HG03575 (cell line): Measurements from ENCODE around the gene UNC5C.

ENCODE experiments used
- ATAC-seq: cut with Tn5 transposase; IDR thresholded peaks from one replicate; pipeline ENCODE4 v1.9.1; 2021; ENCODE audit not compliant: unreplicated experiment, insufficient number of reproducible peaks, low FRiP score; ENCODE audit errors: extremely low read depth

UNC5C gene

DNA sequence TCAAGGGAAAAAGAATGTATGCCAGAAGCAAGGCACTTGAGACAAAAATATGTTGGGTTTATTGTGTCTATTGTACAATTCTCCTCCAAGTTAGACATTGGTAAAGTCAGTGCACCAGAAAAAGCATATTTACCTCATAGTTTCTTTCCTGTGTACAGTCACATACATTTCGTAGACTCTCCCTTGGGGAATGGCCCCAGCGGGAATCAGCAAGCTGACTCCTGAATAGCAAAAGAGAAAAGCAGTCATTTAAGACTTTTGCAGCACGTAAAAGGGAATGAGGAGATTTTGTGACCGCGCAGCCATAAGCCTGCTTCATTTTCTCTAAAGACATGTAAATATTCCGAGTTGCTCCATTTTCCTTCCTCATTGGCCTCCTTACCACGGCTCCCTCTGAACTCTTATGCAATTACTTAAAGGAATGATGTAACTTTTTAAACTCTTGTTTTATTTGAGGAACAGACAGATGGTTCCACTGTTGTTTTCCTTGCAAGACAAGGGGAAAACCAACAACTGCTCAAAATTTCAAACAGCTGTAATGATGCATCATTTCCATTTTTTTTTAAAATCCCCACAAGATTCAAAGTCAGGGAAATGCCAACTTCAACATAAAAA lies 332.7 kb downstream of the UNC5C start:
- ATAC-seq, result no peak

DNA sequence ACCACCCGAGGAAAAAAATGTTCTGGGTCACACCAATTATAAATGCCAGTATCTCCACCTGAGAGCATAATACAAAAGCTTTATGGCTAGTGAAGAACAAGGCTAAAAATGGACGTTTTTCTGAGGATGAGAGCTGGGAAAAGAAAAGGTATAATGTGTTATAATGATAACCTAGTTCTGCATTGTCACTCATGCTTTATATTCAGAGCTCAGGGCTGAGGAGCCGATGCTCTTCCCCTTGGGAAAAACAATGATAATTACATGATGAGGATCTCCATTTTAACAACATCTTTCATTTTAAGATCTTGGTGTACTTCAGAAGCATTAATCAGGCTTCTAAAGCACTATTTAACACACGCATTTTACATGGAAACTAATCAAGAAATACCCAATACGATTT lies 333.7 kb downstream of the UNC5C start:
- ATAC-seq, result no peak

DNA sequence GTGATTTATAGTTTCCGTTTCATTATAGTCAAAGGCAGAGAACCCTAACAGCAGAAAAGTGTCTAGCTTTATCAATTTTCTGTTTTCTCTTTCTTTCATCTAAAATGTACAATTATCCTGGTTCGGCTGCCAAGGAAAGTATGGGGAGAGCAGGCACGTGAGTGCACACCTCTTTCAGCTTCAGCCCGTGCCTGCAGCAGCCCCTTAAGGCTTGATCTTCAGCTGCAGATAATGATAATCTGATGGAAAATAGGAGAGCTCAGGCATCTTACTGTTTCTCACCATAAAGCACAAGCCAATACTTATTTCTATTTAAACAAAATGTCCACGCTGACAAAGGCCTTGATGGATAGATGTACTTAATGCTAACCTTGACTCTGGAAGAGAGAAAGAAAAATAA lies 334.4 kb downstream of the UNC5C start:
- ATAC-seq, result no peak

DNA sequence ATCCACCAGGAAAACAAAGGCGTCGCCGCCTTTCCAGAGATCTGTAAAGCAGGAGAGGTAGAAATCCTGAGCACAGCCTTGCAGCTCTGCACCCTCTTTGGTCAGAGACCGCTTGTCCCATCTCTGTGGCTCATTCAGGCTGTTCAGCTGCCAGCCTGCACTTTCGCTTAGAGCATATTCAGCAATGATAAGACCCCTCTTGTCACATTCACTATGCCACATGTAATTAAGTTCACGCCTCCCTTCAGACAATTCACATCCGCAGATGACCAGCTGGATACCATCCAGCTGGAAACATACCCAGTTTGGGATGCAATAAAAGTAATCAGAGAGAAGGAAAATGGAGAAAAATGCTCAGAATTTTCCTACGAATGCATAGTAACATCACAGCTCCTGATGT lies 335.4 kb downstream of the UNC5C start:
- ATAC-seq, result no peak

DNA sequence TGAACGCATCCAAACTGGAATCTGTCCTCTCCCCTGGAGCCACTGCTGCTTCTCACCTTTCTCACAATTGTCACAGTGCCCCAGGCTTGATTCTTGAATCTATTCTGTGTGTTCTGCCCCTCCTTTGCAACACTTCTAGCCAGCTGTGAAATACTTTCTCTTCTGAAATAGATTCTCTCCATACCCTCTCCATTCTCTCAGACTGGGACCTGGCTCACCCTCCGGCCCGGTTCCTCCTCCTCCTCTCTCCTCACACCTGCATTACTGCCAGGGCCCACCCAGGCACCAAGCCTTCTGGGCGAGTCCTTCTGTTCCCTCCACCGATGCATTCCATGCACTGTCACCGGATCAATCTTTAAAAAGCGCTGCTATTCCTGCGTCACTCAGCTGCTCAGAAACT lies 336.1 kb downstream of the UNC5C start:
- no peak for ATAC-seq

DNA sequence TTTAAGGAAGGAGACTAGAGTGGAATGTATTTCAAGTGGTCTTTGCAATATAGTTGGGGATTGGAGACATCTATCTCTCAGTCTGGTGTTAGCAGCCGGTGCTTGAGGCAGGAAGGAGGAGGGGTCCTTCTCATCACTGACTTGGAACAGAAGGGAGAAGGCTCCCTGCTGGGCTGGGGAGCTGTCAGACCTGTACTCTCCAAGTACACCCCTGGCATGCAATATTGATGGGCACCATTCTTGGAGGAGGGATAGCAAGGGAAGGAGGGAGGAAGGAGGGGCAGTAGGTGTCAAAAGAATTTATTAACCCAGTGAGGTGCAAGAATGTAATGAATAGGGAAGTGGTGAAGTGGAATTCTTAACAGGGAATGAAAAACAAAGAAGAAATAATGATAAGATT lies 338.8 kb downstream of the UNC5C start:
- no peak for ATAC-seq

DNA sequence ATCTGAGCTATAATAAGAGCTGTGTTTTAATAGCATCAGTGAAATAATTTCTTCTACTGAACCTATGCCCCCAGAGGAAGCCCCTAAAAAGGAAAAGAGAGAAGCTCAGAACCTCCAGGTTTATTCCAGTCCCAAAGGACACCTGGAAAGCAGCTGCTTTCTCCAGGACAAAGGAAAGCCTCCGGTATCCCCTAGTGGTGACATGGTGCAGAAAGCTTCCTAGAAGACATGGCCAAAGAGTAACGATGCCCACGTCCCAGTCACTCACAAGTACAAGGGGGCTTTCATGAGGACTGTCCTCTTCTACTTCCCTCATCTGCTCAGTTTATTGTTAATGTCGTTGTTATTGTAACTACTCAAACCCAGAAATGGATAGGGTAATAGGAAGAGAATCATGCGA lies 343.9 kb downstream of the UNC5C start:
- no peak for ATAC-seq

DNA sequence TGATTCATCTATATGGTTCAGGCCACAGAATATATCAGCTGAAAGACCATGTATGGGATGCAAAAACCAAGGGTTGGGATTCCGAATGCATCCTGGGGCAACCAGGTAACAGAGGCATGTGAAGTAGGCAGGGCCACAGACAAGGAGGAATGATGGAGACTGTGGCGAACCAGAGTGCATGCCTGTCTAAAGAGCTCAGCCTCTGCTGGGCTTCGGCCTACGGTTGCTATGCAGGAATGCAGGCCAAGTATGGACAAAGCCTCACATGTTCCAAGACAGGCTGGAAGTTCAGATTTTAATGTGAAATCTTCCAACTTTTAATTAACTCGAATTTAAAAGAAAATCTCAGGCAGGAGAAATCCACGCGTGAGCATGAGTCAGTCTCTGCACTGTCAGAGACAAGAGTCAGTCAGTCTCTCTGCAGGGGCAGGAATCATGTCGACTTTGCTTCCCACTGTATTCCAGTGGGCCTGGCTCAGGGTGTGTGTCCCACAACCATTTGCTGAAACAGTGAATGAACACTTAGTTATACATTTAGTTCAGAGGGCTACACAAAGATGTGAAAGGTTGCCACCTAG lies 344.4 kb downstream of the UNC5C start:
- no peak for ATAC-seq

DNA sequence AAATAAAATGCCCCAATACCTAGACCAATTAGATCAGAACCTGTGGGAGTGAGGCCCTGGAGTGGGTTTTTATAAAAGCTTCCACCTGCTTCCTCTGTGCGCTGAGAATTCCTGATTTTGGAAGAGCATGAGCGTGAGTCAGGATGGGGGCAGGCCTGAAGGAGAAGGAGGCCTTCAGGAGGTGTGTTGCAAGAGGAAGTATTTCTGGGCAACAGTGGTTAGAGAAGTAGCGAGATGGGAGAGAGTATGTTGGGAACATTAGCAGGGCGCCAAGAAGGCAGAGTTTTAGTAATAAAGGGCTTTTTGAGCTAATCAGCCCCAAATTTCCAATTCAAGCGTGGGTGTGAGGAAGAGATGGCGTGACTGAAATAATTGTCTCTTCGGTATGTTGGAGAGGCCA lies 349.8 kb downstream of the UNC5C start:
- no peak for ATAC-seq

DNA sequence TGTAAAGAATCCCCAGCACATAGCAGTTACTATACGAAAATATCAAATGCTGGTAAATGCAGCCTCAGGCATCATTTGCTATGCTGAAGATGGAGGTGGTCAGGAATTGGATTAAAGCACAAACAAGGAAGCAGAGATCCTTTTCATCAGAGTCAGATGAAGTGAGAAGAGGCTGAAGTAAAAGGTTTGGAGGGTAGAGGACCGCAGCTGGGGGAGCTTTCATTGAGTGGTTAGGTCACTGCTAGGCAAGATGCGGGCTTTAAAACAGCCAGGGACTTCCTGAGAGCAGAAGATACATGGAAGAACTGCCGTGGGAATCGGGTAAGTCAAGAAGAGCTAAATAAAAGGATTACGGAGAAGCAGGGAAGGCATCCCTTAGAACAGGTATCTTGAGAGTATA lies 351.4 kb downstream of the UNC5C start:
- ATAC-seq, result no peak

DNA sequence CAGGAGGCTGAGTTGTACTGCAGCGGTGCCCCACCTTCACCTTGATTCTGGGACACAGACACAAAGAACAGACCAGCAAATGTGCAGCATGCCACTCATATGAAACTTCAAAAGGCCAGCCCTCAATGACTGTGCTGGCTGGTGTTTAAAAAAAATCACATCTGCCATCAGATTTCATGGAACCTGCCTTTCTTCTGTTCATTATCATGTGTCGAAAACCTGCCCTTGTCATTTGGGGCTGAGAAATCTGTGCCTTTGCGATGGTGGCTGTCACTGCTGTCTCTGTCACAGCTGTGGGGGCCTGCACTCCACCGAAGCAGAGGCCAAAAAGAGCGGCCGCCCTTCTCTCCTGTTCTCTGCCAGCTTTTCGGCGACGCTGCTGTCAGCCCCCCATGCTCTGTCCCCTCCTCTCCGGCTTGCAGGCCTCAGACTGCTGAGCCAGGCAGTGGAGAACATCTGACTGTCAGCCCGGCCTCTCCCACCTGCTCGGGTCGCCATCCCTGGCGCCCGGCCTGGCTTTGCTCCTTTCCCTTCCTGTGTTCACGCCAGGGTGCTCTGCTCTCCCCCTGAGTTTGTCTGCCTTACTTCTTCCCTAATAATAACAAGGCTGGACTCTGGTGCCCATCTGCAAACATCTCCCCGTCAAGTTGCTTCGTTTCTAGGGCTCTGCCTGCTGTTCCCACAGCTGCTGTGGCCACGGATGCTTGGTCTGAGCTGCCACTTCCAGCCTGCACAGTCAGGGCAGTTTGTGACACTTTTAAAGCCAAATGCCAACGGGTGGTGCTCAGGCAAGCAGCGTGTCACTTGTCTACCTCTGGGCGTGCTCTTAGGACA lies 355.2 kb downstream of the UNC5C start:
- ATAC-seq, result no peak

DNA sequence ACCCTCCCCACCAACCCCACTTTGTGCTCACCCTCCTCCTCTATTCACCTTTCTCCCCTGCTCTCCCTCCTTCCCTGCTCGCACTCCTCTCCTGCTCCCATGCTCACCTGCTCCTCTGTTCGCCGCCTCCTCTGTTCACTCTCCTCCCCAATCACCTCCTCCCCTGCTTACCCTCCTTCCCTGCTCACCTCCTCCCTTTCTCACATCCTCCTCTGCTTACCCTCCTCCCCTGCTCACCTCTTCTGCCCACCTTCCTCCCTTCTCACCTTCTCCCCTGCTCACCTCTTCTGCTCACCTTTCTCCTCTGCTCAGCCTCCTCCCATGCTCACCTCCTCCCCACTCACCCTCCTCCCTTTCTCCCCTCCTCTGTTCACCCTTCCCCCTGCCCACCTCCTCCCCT lies 357.2 kb downstream of the UNC5C start:
- ATAC-seq, result no peak

DNA sequence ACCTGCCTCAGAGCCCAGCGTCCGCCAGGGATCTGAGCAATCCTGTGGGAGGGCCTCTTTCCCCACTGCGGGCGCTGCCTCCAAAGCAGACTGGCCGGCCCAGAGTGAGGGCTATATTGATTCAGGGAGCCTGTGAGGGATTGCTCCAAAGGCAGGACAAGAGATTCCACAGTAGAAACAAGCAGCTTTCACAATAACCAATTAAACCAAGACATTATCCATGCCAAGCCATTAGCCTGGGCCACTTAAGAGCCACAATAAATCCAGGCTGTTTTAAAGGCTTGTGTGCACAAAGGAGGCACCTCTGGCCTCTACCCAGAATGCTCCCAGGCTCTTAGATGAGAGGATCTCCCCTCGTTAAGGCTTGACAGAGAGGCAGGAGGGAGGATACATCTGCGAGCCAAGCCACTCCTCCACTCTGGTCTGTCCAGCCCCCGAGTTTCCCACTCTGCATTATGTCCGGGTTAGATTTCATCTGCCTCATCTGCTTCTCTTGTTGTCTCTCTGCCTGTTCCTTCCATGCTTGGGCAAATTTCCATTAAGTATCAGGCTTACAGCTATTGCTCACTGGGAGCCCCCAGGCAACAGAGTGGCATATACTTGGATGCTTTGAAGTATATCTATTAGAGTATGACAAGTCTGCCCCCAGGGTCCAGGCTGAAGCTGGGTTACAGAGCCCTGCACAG lies 357.9 kb downstream of the UNC5C start:
- ATAC-seq, result no peak

DNA sequence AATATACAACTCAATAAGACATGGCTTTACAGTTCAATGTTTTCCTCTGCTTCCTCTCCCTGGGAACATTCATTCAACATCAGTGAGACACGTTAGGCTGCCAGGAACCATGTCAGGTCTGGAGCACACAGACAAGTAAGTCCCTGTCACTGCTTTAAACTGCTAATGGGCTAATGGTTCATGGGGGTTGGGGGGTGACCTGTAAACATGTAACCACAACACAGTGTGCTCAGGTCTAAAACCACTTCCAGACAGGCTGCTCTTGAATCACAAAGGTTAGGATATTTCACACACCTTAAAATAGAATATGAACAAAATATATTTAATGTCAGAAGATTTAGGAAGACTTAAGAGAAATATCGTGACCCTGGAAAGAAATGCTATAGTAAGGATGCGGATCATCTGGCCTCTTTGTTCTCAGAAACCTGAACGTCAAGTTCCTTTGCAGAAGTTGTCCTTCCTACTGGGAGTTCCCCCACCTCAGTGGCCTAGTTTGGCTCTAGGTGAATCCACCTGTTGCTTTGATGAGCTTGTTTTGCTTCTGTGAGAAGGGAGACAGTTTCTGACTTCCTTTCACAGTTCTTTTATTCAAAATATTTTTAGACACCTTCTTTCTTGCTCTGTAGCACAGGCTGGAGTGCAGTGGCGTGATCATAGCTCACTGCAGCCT lies 359.9 kb downstream of the UNC5C start:
- no peak for ATAC-seq

DNA sequence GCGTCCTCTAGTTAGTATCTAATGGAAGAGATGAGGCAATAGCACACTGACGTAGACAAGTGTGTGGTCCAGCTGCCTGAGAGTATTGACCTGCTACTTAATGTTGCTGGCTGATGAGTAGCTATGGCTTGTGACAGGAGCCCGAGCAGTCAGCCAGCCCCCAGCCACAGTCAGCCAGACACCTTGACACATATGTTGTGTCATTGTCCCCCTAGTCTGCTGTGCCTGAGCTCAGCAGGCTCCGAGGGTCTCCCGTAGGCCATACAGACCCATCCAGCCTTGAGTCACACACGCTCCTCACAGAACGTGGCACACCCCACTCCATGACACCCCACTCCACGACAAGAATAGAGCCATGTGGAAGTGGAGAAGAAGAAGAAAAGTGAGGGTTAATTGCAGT lies 362.1 kb downstream of the UNC5C start:
- no peak for ATAC-seq

DNA sequence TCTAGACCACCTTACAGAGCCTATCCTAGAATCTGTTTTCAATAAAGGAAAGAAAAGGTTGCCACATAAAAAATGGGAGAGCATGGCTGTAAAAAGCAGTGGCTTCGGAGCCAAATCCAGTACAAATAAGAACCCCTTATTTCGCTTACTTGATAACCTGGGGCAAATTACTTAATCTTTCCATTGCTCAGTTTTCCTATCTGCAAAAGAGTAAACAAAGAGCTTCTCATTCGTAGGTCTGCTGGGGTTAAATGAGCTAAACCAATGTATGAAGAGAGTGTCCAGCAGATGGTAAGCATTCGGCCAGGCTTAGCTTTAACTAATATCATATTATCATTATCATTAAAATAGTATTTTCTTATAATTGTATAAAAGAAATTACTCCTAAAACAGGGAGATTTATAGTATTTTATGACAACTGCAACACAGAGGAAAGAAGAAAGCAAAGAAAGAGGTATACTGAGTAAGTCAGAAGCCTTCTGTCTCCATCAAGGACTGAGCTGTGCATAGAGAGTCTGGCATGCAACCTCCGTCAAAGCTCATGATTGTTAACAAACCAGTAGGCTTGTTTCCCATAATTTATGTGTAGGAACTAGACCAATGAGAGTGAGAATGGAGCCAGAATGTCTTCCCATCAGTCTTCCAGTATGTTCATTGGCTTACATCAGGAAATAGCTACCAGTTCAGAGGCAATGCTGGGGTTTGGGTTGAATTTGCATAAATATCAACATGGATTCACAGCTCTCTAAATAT lies 364.9 kb downstream of the UNC5C start:
- no peak for ATAC-seq

DNA sequence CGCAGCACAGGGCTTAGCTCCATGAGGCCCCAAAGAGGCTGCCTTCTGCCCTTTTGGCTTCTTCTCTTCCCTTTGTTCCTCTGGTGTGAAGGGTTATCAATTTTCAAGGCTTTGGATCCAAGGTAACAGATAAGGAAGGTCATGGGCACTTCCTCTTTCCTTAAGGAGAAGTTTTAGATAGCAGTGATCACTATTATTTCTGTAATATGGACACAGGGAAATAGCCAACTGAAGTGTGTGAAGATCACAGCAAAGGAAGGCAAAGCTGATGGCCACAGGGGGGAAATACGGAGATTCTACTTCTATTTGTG lies 366.8 kb downstream of the UNC5C start:
- ATAC-seq, result no peak

DNA sequence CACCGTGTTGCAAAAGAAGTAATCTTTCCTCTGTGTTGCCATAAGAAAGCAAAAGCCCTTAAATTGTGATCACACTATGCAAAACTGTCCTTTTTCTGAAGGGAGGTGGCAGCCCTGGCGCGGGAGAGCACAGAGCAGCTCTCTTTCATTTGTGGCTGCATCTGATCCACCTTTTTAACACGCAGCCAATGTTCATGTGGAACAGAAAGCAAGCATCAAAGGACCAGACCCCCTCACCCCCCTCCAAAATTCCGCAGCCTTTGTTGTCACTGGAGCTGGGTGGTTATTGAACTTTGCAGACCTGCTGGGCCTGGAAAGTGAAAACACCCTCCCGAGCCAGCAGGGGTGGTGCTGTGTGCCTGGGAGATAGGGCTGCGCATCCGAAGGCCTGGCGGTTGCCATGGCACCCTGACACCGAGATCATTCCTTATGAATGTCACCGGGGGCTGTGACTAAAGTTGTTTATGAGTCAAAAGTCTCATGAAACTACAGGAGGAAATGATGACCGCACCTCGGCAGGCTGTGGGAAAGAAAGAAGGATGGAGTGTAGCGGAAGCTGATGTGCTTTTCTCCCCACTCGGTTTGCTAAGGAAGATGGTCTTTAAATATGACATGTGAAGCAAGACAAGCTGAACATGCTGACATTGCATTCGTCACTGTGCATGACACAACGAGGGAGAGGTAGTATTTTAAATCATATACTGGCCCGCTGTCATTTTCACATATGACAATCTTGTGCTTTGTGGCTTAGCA lies 367.4 kb downstream of the UNC5C start:
- no peak for ATAC-seq
